ENCODE data around the gene FHDC1.

FHDC1 gene

DNA sequence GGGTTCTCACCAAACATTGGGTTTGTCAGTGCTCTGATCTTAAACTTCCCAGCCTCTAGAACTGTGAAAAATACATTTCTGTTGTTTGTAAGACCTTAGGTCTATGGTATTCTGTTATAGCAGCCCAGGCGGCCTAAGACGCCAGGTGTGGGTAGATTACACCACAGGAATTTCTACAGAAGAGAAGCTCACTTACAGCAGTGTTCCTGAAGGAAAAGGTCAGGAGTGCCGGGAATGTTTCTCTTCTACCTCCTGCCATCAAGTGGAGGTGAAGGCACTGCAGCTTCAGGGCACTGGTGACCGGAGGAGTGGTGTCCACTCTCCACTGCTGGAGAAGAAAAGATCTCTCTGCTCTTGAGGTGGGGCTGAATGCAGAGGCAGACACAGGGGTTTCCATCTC is 45.7 kb downstream of the FHDC1 start:
- no peak for DNase-seq (ENCODE audit: low spot score)
- TF ChIP-seq, protein P1, sequence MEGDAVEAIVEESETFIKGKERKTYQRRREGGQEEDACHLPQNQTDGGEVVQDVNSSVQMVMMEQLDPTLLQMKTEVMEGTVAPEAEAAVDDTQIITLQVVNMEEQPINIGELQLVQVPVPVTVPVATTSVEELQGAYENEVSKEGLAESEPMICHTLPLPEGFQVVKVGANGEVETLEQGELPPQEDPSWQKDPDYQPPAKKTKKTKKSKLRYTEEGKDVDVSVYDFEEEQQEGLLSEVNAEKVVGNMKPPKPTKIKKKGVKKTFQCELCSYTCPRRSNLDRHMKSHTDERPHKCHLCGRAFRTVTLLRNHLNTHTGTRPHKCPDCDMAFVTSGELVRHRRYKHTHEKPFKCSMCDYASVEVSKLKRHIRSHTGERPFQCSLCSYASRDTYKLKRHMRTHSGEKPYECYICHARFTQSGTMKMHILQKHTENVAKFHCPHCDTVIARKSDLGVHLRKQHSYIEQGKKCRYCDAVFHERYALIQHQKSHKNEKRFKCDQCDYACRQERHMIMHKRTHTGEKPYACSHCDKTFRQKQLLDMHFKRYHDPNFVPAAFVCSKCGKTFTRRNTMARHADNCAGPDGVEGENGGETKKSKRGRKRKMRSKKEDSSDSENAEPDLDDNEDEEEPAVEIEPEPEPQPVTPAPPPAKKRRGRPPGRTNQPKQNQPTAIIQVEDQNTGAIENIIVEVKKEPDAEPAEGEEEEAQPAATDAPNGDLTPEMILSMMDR (IDR thresholded peaks at IDR 0.05; ENCODE audit: extremely low read depth, missing control alignments) = no peak

DNA sequence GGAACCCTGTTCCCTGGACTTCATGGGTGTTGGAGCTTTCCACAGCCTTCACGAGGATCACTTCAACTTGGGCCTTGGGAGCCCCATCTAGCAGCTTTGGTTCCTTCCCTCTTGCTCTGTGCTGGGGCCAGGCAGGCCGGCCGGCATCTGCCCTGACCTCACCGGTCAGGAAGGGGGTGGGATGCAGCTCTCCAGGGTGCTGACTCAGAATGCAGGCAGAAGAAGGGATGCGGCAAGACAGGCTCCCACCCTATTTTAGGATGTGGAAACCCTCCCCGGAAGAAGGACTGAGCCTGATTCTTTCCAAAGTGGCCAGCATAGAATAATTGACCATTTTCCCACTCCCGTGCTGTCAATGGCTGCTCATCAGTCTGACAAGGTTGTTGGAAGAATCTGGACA is 47.1 kb downstream of the FHDC1 start:
- DNase-seq (ENCODE audit: low spot score) = no peak
- TF ChIP-seq, protein P1 (IDR thresholded peaks at IDR 0.05; ENCODE audit: extremely low read depth, missing control alignments) = no peak

DNA sequence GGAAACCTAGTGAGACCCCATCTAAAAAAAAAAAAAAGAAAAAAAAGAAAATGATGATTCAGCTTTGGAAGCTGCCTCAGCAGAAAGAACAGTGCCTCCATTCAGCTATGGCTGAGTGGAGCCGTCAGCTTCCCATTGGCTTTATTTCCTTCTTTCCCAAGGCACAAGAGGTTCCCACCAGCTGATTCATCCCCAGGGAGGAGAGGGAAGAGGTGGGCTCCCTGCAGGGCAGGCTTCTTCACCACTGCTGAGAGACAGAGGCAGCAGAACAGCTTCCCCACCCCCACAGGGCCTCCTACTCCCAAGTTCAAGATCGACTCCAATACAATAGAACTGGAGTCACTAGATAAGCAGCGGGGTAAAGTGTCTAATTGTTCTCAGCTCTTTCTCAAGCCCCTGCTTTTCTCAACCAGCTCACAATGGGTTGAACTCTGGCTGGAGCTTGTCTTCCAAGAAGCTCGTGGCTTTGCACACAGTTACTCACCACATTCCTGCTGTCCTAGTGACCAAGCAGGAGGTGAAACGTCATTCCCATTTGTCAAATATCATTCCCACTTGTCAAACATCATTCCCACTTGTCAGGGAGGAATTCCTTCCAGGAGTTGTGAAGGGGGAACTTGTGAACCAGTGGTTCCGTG is 47.8 kb downstream of the FHDC1 start:
- DNase-seq (ENCODE audit: low spot score) = no peak
- TF ChIP-seq, protein P1 (IDR thresholded peaks at IDR 0.05; ENCODE audit: extremely low read depth, missing control alignments) = no peak

DNA sequence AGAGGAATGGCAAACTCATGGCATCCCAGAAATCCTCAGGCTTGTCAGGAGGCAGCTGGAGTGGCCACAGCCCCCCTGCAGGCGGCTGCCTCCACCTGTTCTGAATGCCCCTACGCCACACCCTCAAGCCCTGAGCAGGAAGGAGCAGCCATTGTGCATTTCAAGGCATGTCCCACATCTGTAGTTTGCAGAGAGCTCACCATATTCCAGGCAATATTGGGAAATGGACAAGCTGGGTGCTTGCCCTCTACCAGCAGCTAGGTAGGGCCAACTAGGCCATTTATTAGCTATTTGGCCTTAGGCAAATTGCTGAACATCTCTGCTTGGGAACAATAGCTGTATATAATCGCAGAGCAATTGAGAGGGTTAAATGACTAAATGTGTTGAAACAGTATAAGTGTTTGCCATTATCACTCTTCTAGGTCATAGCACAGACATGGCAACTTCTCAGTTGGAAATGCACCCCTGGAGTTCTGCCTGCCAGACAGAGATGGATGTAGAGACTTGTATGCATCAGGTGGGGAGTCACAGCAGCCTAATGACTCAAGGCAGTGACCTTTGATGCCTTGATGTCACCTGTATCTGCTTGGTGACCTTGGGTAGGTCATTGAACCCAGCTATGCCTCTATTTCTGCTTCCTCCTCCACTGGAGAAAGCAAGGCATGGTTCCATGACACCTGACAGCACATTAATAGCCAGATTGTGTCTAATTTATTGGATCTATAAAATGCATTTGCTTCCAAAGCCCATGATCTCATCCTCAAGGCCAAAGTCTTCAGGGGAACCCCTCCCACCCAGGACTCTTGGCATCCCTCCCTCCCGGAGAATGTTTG is 52.8 kb downstream of the FHDC1 start:
- DNase-seq (ENCODE audit: low spot score) = no peak
- TF ChIP-seq, protein P1 (IDR thresholded peaks at IDR 0.05; ENCODE audit: extremely low read depth, missing control alignments) = no peak

DNA sequence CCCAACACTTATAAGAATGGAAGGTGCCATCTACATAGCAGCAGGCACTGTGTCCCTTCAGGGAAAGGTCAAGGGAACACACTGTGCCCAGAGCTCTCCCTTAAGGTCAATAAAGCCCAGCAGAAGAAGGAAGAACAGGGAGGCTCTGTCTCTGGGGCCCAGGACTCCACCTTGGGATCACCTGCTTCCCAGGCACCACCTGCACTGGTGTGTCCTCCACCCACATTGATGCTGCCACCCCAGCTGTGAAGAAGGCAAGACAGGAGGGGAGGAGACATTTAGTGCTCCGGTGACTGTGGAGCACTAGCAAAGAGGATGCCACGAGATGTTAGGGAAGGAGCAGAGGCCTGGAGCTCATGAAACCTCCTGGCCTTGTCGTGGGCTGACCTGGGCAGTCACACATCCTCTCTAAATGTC is 53.4 kb downstream of the FHDC1 start:
- TF ChIP-seq, protein P1 (IDR thresholded peaks at IDR 0.05; ENCODE audit: extremely low read depth, missing control alignments) = no peak
- DNase-seq (ENCODE audit: low spot score) = no peak

DNA sequence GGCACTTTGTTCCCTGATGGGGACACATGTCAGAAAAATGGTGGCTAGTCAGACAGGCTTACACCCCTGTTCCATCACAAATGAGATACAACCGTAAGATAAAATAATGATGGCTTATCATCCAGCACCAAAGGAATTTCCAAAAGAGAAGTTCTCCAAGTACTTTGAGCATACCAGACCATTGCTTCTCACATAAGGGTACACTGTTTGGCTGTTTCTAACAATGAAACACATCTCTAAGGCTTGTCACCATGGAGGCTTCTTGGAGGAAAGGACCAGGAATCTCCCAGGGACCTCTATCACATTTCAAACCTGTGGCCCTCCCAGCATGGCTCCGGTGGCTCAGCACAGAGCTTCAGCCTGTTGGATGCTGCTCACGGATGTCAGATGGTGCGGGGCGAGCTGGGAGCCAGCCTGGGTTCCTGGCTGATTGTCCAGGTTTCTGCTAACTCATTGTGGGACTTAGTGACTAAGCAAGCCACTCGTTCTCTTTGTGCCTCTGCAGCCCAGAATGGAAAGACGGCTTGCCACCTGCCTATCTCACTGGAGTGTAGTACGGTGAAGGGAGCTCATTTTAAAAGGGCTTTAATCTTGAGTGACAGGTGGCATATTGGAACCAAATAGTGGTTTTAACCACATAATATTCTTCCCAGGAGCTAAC is 54.5 kb downstream of the FHDC1 start:
- TF ChIP-seq, protein P1 (IDR thresholded peaks at IDR 0.05; ENCODE audit: extremely low read depth, missing control alignments) = no peak
- no peak for DNase-seq (ENCODE audit: low spot score)

DNA sequence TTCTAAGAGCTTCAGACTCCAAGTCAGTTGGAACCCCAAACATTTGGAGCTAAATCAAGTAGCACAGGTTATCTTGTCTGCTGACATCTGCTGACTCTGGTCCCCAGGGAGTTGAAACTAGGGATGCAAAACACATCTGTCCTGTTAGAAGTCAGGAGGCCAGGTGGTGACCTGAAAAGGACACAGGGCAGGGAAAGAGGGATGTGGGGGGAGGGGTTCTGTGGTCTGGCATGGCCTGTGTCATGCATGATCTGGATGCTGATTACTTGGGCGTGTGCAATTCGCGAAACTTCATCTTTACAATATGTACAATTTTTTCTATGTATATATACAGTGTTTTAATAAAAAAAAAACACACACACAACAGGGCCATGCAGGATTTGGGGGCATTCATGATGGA is 55.3 kb downstream of the FHDC1 start:
- TF ChIP-seq, protein P1 (IDR thresholded peaks at IDR 0.05; ENCODE audit: extremely low read depth, missing control alignments) = no peak
- DNase-seq (ENCODE audit: low spot score) = no peak

Data from GM20000 (cell line).